ENCODE data around the gene TMEM109.

GRCh38 chr11:60872124-60872960, 41.6 kb upstream of the TMEM109 start:
- no peak for TF ChIP-seq POLR2A (IDR thresholded peaks at IDR 0.05; ENCODE audit: low read length)
- no peak for TF ChIP-seq GATA1 (IDR thresholded peaks at IDR 0.05; ENCODE audit: low read depth, low read length)
